NCI-H524 (cell line): Measurements from ENCODE around the gene HAUS7.

Source experiments
- DNase-seq, 2 experiments: peaks; one replicate each; lab custom pipeline; 2025; lab: John Stamatoyannopoulos, UW

The HAUS7 gene

GRCh38 chrX:153499341-153499740 lies 29.0 kb upstream of the HAUS7 start:
- no peak for DNase-seq

- no peak for DNase-seq
Measured at GRCh38 chrX:153498453-153498852, 28.1 kb upstream of the HAUS7 start.

GRCh38 chrX:153496590-153496959 lies 26.2 kb upstream of the HAUS7 start:
- no peak for DNase-seq

GRCh38 chrX:153495903-153496589 lies 25.7 kb upstream of the HAUS7 start:
- DNase-seq = no peak

GRCh38 chrX:153495362-153495751 lies 25.0 kb upstream of the HAUS7 start:
- no peak for DNase-seq

GRCh38 chrX:153494541-153495361 lies 24.4 kb upstream of the HAUS7 start, which contains the start of gene BGN:
TSS of gene BGN (plus strand) at chrX:153494980. CDS start at chrX:153504632, 9,652 bp downstream.
- peak in 1 of 2 experiments; percentile 33 for DNase-seq

- no peak for DNase-seq
Measured at GRCh38 chrX:153494061-153494460, 23.7 kb upstream of the HAUS7 start.

GRCh38 chrX:153493085-153493484 lies 22.7 kb upstream of the HAUS7 start:
- no peak for DNase-seq

- no peak for DNase-seq
Measured at GRCh38 chrX:153492543-153492942, 22.2 kb upstream of the HAUS7 start.

GRCh38 chrX:153491918-153492317 lies 21.5 kb upstream of the HAUS7 start:
- peak; percentile 45 to 67 for DNase-seq

GRCh38 chrX:153491351-153491914 lies 21.1 kb upstream of the HAUS7 start:
- peak in 1 of 2 experiments; percentile 47 for DNase-seq

GRCh38 chrX:153490217-153490930 lies 20.0 kb upstream of the HAUS7 start:
- DNase-seq = no peak

- DNase-seq = peak in 1 of 2 experiments; percentile 29
Measured at GRCh38 chrX:153488231-153488914, 18.0 kb upstream of the HAUS7 start.

GRCh38 chrX:153487590-153488071 lies 17.3 kb upstream of the HAUS7 start:
- DNase-seq = no peak

GRCh38 chrX:153486171-153486570 lies 15.8 kb upstream of the HAUS7 start:
- DNase-seq = no peak

GRCh38 chrX:153485396-153486080 lies 15.2 kb upstream of the HAUS7 start:
- DNase-seq = peak in 1 of 2 experiments; percentile 59

GRCh38 chrX:153482376-153483015 lies 12.1 kb upstream of the HAUS7 start:
- no peak for DNase-seq

- no peak for DNase-seq
Measured at GRCh38 chrX:153481043-153481442, 10.7 kb upstream of the HAUS7 start.

GRCh38 chrX:153478746-153479145 lies 8.4 kb upstream of the HAUS7 start:
- no peak for DNase-seq

- DNase-seq = no peak
Measured at GRCh38 chrX:153477901-153478300, 7.5 kb upstream of the HAUS7 start.
